ENCODE measurements around the gene KRT4. TPM values are rescaled to one million over a fixed set of nuclear protein-coding genes. Genes with fewer than 3 reads are reported as not detected.

Gene KRT4
- total and polyA plus RNA-seq, 7 donors: 0.12 to 1.7 (median 0.43) TPM; not detected in 3

GRCh38 chr12:52811191-52812072 lies 2.5 kb downstream of the KRT4 start:
- no peak for ATAC-seq

GRCh38 chr12:52810554-52810953 lies 3.4 kb downstream of the KRT4 start:
- TF ChIP-seq CTCF (IDR thresholded peaks at IDR 0.05): no peak
- ATAC-seq (no peak), DNase-seq (no peak)
- intact Hi-C loops (cut with DNase I): no loop called here
- Histone ChIP-seq H3K9me3 (no peaks in the 10 kb centered on the region), H3K4me1 (no peaks in the 10 kb centered on the region), H3K27ac (no peak overlapping the region), H3K36me3 (ENCODE audit: insufficient read depth in 1 of 2, low read depth in 1 of 2) (no peaks in the 10 kb centered on the region), H3K4me3 (no peak overlapping the region), H3K27me3 (ENCODE audit: insufficient read depth in 3 of 3, low read length in 2 of 3) (peaks cover 0 to 7% (median 0%) of the 10 kb centered on the region in 3 donors)
- 66 to 82% (median 66%) methylated on average over 5 of the region's 5 CpGs for WGBS, 3 donors

More at GRCh38 chr12:52811191-52812072, 2.5 kb downstream of the KRT4 start:
- no peak overlapping the region for H3K4me3 ChIP-seq
- H3K27ac ChIP-seq: no peak overlapping the region
- WGBS, 3 donors: 73 to 79% (median 76%) methylated on average over 9 of the region's 9 CpGs
- no peak for TF ChIP-seq CTCF (IDR thresholded peaks at IDR 0.05)
- intact Hi-C loops (cut with DNase I): no loop called here
- H3K9me3 ChIP-seq: no peaks in the 10 kb centered on the region
- H3K36me3 ChIP-seq (ENCODE audit: insufficient read depth in 1 of 2, low read depth in 1 of 2): no peaks in the 10 kb centered on the region
- H3K27me3 ChIP-seq (ENCODE audit: insufficient read depth in 3 of 3, low read length in 2 of 3): peaks cover 0 to 7% (median 0%) of the 10 kb centered on the region in 3 donors
- no peaks in the 10 kb centered on the region for H3K4me1 ChIP-seq
- DNase-seq: no peak

- WGBS, 3 donors: 60 to 67% (median 62%) methylated on average over 7 of the region's 7 CpGs
- no peak for ATAC-seq
- H3K36me3 ChIP-seq (ENCODE audit: insufficient read depth in 1 of 2, low read depth in 1 of 2): no peaks in the 10 kb centered on the region
- no peak overlapping the region for H3K4me3 ChIP-seq
- DNase-seq: no peak
- H3K4me1 ChIP-seq: no peaks in the 10 kb centered on the region
- intact Hi-C loops (cut with DNase I): no loop called here
- no peak overlapping the region for H3K27ac ChIP-seq
- no peak for TF ChIP-seq CTCF (IDR thresholded peaks at IDR 0.05)
- H3K9me3 ChIP-seq: no peaks in the 10 kb centered on the region
- peaks cover 0 to 7% (median 0%) of the 10 kb centered on the region in 3 donors for H3K27me3 ChIP-seq (ENCODE audit: insufficient read depth in 3 of 3, low read length in 2 of 3)
Measured at GRCh38 chr12:52809166-52809565, 4.8 kb downstream of the KRT4 start.

DNA sequence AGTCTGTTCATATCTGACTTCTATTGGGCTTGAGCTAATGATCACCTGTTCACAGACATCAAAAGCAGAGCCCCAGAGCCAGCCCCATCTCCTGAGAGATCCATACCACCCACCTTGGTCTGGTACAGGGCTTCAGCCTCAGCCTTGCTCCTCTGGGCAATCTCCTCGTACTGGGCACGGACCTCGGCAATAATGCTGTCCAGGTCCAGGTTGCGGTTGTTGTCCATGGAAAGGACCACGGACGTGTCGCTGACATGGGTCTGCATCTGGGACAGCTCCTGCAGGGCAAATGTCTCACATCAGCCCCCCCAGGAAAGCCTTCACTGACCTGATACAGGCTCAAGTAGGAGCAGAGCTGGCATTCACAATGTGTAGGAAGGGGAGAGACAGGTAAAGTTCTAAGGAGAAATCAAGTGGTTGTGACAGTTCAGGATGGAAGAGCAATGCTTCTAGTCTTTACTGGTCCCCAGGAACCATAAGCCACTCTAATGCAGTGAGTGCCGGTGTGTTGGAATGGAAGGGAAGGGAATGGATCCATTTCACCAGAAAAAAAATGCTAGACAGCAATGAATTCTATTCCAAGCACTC lies 5.2 kb downstream of the KRT4 start:
- no peak for TF ChIP-seq CTCF (IDR thresholded peaks at IDR 0.05)
- WGBS, 3 donors: 84 to 91% (median 88%) methylated on average over 8 of the region's 8 CpGs
- Histone ChIP-seq H3K4me1 (no peaks in the 10 kb centered on the region), H3K4me3 (no peak overlapping the region), H3K9me3 (no peaks in the 10 kb centered on the region), H3K27ac (no peak overlapping the region), H3K27me3 (ENCODE audit: insufficient read depth in 3 of 3, low read length in 2 of 3) (peaks cover 0 to 7% (median 0%) of the 10 kb centered on the region in 3 donors), H3K36me3 (ENCODE audit: insufficient read depth in 1 of 2, low read depth in 1 of 2) (no peaks in the 10 kb centered on the region)
- no peak for ATAC-seq
- DNase-seq: no peak
- intact Hi-C loops (cut with DNase I): no loop called here

All from psoas muscle (tissue), 8 donors.